ENCODE results near the gene CALML3.

CALML3 gene

DNA sequence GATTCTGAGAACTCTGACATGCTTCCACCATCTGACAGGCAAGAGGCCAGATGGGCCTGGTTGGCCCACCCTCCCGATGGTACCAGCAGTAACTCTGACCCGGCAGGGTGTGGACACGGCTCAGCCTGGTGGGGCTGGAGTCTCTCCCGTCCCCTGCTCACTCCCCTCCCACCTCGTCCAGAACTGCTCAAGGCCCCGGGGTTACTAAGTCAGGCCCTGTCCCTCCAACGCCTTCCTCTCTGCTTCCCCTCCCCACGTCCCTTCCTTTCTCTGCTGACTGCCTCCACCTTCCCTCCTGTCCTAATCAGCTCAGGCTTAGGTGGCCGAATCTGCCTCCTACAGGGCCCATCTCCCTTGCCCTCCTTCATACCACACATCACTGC, 37.9 kb upstream of the CALML3 start:
- no peak for DNase-seq (ENCODE audit: low read depth)
- no peak for TF ChIP-seq CTCF (conservative IDR thresholded peaks at IDR 0.05; ENCODE audit: low read depth, low read length)
- H3K4me3 ChIP-seq (ENCODE audit: low read length) = no peak overlapping the region

GRCh38 chr10:5488272-5489161, 36.2 kb upstream of the CALML3 start:
- H3K4me3 ChIP-seq (ENCODE audit: low read length) = no peak overlapping the region
- TF ChIP-seq CTCF (conservative IDR thresholded peaks at IDR 0.05; ENCODE audit: low read depth, low read length) = no peak
- DNase-seq (ENCODE audit: low read depth) = no peak

GRCh38 chr10:5490032-5490431, 34.7 kb upstream of the CALML3 start:
- TF ChIP-seq CTCF (conservative IDR thresholded peaks at IDR 0.05; ENCODE audit: low read depth, low read length) = no peak
- DNase-seq (ENCODE audit: low read depth) = no peak
- H3K4me3 ChIP-seq (ENCODE audit: low read length) = no peak overlapping the region

DNA sequence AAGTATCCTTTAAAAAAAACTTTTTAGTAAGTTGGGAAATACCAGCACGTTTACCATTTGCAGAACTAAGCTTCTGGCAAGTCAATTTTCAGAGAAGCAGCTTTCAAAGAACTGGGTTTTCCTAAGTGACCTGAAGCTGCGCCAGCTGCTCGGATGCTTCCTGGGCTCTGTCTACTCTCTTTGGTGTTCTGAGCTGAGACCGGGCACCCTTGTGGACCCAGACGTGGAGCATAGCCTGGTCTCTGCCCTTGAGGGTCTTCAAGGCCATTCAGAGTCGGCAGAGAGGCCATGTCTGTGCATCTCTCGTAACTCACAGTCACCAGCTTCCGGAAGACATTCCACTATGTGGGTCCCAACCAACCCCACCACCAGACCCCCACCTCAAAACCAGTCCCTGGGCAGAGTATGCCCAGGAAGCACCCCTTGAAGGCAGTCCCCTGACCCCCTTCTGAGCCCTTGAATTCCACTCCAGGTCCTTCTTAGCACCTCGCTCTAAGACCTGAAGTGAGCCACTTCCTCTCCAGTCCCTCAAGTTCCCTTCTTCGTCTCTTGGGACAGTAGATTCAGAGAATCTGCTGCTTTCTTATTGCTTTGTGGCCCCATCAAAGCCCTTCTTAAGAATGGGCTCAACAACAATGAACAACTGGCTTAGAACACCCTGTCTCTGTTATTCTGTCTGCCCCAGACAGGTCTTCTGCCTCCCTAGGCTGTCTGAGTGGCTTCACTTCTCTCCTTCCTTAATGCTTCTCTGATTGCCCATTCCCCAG, 33.9 kb upstream of the CALML3 start:
- DNase-seq (ENCODE audit: low read depth) = no peak
- TF ChIP-seq CTCF (conservative IDR thresholded peaks at IDR 0.05; ENCODE audit: low read depth, low read length) = no peak

DNA sequence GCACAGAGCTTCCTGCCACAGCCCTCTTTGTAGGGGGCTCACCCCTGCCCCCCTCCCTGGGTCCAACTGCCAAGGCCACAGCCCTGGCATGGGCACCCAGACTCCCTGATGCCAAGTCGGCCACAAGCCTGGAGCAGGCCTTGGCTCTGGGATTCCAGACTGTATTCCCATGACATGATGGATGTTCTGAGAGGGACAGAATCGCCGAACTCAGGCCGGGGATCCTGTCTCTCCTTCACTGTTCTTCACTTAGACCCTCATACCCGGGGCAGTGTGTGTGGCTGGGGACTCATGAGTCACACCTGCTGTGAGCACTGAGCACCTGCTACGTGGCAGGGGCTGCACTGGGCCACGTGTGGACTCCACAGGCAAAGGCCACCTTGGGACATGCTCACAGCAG, 33.3 kb upstream of the CALML3 start:
- TF ChIP-seq CTCF (conservative IDR thresholded peaks at IDR 0.05; ENCODE audit: low read depth, low read length) = no peak
- no peak for DNase-seq (ENCODE audit: low read depth)
- no peak overlapping the region for H3K4me3 ChIP-seq (ENCODE audit: low read length)

More for the DNA sequence above, 33.9 kb upstream of the CALML3 start:
- H3K4me3 ChIP-seq (ENCODE audit: low read length) = no peak overlapping the region

- H3K4me3 ChIP-seq (ENCODE audit: low read length) = no peak overlapping the region
- no peak for TF ChIP-seq CTCF (conservative IDR thresholded peaks at IDR 0.05; ENCODE audit: low read depth, low read length)
- no peak for DNase-seq (ENCODE audit: low read depth)
These were observed 32.4 kb upstream of the CALML3 start for GRCh38 chr10:5492322-5492855.
